ENCODE results near the gene HERPUD2. TPM values are rescaled to one million over a fixed set of nuclear protein-coding genes. Genes with fewer than 3 reads are reported as not detected.

Gene HERPUD2
- 10 to 100 TPM; 40.6 to 45.9 TPM for total RNA-seq

- DNase-seq = peak; percentile 93
- POLR2A ChIA-PET = interaction anchor here (1.5 kb wide), 1 partner anchor 106 kb away, joined by 5 read pairs; the partner anchor contains the start of gene SEPTIN7
- CTCF ChIA-PET = interaction anchor here (1.3 to 5.5 kb wide), 4 partner anchors 14 to 212 kb away, joined by 3 to 70 read pairs (median 5); no protein-coding TSS in a partner anchor
- H3K9me3 Mint-ChIP-seq = no peaks in the 10 kb centered on the region
- peak within 1 kb of the TSS; percentile 95 for H3K27ac Mint-ChIP-seq
- H3K4me1 Mint-ChIP-seq = peaks cover 42% of the 10 kb centered on the region
- peaks cover 45% of the 10 kb centered on the region for H3K36me3 Mint-ChIP-seq (ENCODE audit: low read depth)
- peak within 1 kb of the TSS; percentile 83 for H3K4me3 Mint-ChIP-seq
- no peaks in the 10 kb centered on the region for H3K27me3 Mint-ChIP-seq
Observed at GRCh38 chr7:35694784-35695472, at the start of gene HERPUD2. Gene HERPUD2, minus strand, starts transcription at chr7:35695135. Its CDS starts 805 bp downstream, at chr7:35694330.

GRCh38 chr7:35738889-35739288, 44.0 kb upstream of the HERPUD2 start:
- Mint-ChIP-seq H3K9me3 (no peaks in the 10 kb centered on the region), H3K27ac (no peak overlapping the region), H3K27me3 (peaks cover 10% of the 10 kb centered on the region), H3K36me3 (ENCODE audit: low read depth) (no peaks in the 10 kb centered on the region), H3K4me3 (no peak overlapping the region), H3K4me1 (no peaks in the 10 kb centered on the region)
- DNase-seq = no peak
- ChIA-PET CTCF (no interaction called here), POLR2A (no interaction called here)

- no peak overlapping the region for H3K4me3 Mint-ChIP-seq
- no peak overlapping the region for H3K27ac Mint-ChIP-seq
- POLR2A ChIA-PET = no interaction called here
Observed at GRCh38 chr7:35736725-35737124, 41.8 kb upstream of the HERPUD2 start.

GRCh38 chr7:35735396-35735795, 40.5 kb upstream of the HERPUD2 start:
- Mint-ChIP-seq H3K4me1 (peaks cover 4% of the 10 kb centered on the region), H3K4me3 (no peak overlapping the region), H3K27ac (no peak overlapping the region), H3K27me3 (peaks cover 6% of the 10 kb centered on the region), H3K9me3 (no peaks in the 10 kb centered on the region), H3K36me3 (ENCODE audit: low read depth) (no peaks in the 10 kb centered on the region)
- DNase-seq = no peak
- POLR2A ChIA-PET = interaction anchor here (0.6 kb wide), 1 partner anchor 154 kb away, joined by 4 read pairs; no protein-coding TSS in a partner anchor
- CTCF ChIA-PET = interaction anchor here (1.0 to 2.1 kb wide), 2 partner anchors 10 kb away, joined by 3 to 6 read pairs; no protein-coding TSS in a partner anchor

More at GRCh38 chr7:35736725-35737124, 41.8 kb upstream of the HERPUD2 start:
- no peak for DNase-seq
- Mint-ChIP-seq H3K27me3 (peaks cover 10% of the 10 kb centered on the region), H3K9me3 (no peaks in the 10 kb centered on the region), H3K4me1 (no peaks in the 10 kb centered on the region), H3K36me3 (ENCODE audit: low read depth) (no peaks in the 10 kb centered on the region)
- CTCF ChIA-PET = interaction anchor here (2.1 kb wide), 1 partner anchor 11 kb away, joined by 6 read pairs; no protein-coding TSS in a partner anchor

GRCh38 chr7:35734001-35734483, 39.1 kb upstream of the HERPUD2 start:
- Mint-ChIP-seq H3K4me3 (no peak overlapping the region), H3K27ac (no peak overlapping the region), H3K9me3 (no peaks in the 10 kb centered on the region), H3K36me3 (ENCODE audit: low read depth) (no peaks in the 10 kb centered on the region), H3K4me1 (peaks cover 17% of the 10 kb centered on the region), H3K27me3 (peaks cover 5% of the 10 kb centered on the region)
- DNase-seq = no peak
- CTCF ChIA-PET = no interaction called here
- POLR2A ChIA-PET = no interaction called here

GRCh38 chr7:35731349-35731748, 36.4 kb upstream of the HERPUD2 start:
- H3K27me3 Mint-ChIP-seq = peaks cover 5% of the 10 kb centered on the region
- CTCF ChIA-PET = interaction anchor here (0.6 kb wide), 1 partner anchor 10 kb away, joined by 3 read pairs; no protein-coding TSS in a partner anchor
- no peaks in the 10 kb centered on the region for H3K36me3 Mint-ChIP-seq (ENCODE audit: low read depth)
- no peak overlapping the region for H3K4me3 Mint-ChIP-seq
- H3K27ac Mint-ChIP-seq = no peak overlapping the region
- DNase-seq = no peak
- POLR2A ChIA-PET = no interaction called here
- H3K4me1 Mint-ChIP-seq = peaks cover 40% of the 10 kb centered on the region
- no peaks in the 10 kb centered on the region for H3K9me3 Mint-ChIP-seq

- Mint-ChIP-seq H3K4me1 (peaks cover 58% of the 10 kb centered on the region), H3K4me3 (no peak overlapping the region), H3K27ac (peak overlapping the region; percentile 43)
Observed at GRCh38 chr7:35729061-35729783, 34.3 kb upstream of the HERPUD2 start.

GRCh38 chr7:35728412-35729060, 33.6 kb upstream of the HERPUD2 start:
- H3K4me3 Mint-ChIP-seq = no peak overlapping the region
- H3K27me3 Mint-ChIP-seq = no peaks in the 10 kb centered on the region
- H3K9me3 Mint-ChIP-seq = peaks cover 4% of the 10 kb centered on the region
- H3K4me1 Mint-ChIP-seq = peaks cover 64% of the 10 kb centered on the region
- peaks cover 1% of the 10 kb centered on the region for H3K36me3 Mint-ChIP-seq (ENCODE audit: low read depth)
- ChIA-PET POLR2A (no interaction called here), CTCF (interaction anchor here (0.6 to 4.7 kb wide), 6 partner anchors 19 to 141 kb away, joined by 3 to 15 read pairs (median 4); no protein-coding TSS in a partner anchor)
- peak overlapping the region; percentile 17 for H3K27ac Mint-ChIP-seq
- no peak for DNase-seq

More at GRCh38 chr7:35729061-35729783, 34.3 kb upstream of the HERPUD2 start:
- Mint-ChIP-seq H3K9me3 (peaks cover 3% of the 10 kb centered on the region), H3K27me3 (peaks cover 3% of the 10 kb centered on the region), H3K36me3 (ENCODE audit: low read depth) (peaks cover 1% of the 10 kb centered on the region)
- CTCF ChIA-PET = interaction anchor here (0.6 to 4.7 kb wide), 5 partner anchors 19 to 151 kb away, joined by 3 to 15 read pairs (median 4); no protein-coding TSS in a partner anchor
- POLR2A ChIA-PET = interaction anchor here (0.6 to 0.9 kb wide), 2 partner anchors 72 to 91 kb away, joined by 4 read pairs; partner anchors contain the start of gene SEPTIN7
- peak; percentile 22 for DNase-seq

GRCh38 chr7:35727571-35727970, 32.6 kb upstream of the HERPUD2 start:
- peaks cover 7% of the 10 kb centered on the region for H3K9me3 Mint-ChIP-seq
- no peak overlapping the region for H3K27ac Mint-ChIP-seq
- ChIA-PET POLR2A (no interaction called here), CTCF (interaction anchor here (0.5 to 4.7 kb wide), 8 partner anchors 16 to 1685 kb away, joined by 4 to 15 read pairs (median 4); partner anchors contain the start of gene HERPUD2)
- H3K27me3 Mint-ChIP-seq = no peaks in the 10 kb centered on the region
- H3K4me3 Mint-ChIP-seq = no peak overlapping the region
- peaks cover 1% of the 10 kb centered on the region for H3K36me3 Mint-ChIP-seq (ENCODE audit: low read depth)
- no peak for DNase-seq
- peaks cover 73% of the 10 kb centered on the region for H3K4me1 Mint-ChIP-seq

GRCh38 chr7:35726654-35727053, 31.7 kb upstream of the HERPUD2 start:
- DNase-seq = no peak
- H3K9me3 Mint-ChIP-seq = peaks cover 7% of the 10 kb centered on the region
- no peak overlapping the region for H3K27ac Mint-ChIP-seq
- CTCF ChIA-PET = interaction anchor here (0.7 to 4.7 kb wide), 8 partner anchors 9 to 190 kb away, joined by 4 to 15 read pairs (median 6); partner anchors contain the start of genes HERPUD2 and SEPTIN7
- no peaks in the 10 kb centered on the region for H3K27me3 Mint-ChIP-seq
- POLR2A ChIA-PET = no interaction called here
- peaks cover 75% of the 10 kb centered on the region for H3K4me1 Mint-ChIP-seq
- H3K36me3 Mint-ChIP-seq (ENCODE audit: low read depth) = peaks cover 1% of the 10 kb centered on the region
- no peak overlapping the region for H3K4me3 Mint-ChIP-seq

- CTCF ChIA-PET = interaction anchor here (0.8 to 4.7 kb wide), 10 partner anchors 8 to 75 kb away, joined by 3 to 15 read pairs (median 4); partner anchors contain the start of genes HERPUD2 and SEPTIN7
- no peaks in the 10 kb centered on the region for H3K27me3 Mint-ChIP-seq
- H3K4me1 Mint-ChIP-seq = peaks cover 74% of the 10 kb centered on the region
- POLR2A ChIA-PET = no interaction called here
- peak; percentile 76 for DNase-seq
- H3K9me3 Mint-ChIP-seq = peaks cover 7% of the 10 kb centered on the region
- H3K36me3 Mint-ChIP-seq (ENCODE audit: low read depth) = peaks cover 1% of the 10 kb centered on the region
- peak overlapping the region; percentile 50 for H3K4me3 Mint-ChIP-seq
- H3K27ac Mint-ChIP-seq = peak overlapping the region; percentile 88
Observed at GRCh38 chr7:35725280-35725680, 30.3 kb upstream of the HERPUD2 start.

- H3K4me1 Mint-ChIP-seq = peaks cover 52% of the 10 kb centered on the region
- no peak overlapping the region for H3K4me3 Mint-ChIP-seq
- no peak overlapping the region for H3K27ac Mint-ChIP-seq
- POLR2A ChIA-PET = no interaction called here
- H3K9me3 Mint-ChIP-seq = peaks cover 7% of the 10 kb centered on the region
- peaks cover 4% of the 10 kb centered on the region for H3K27me3 Mint-ChIP-seq
- CTCF ChIA-PET = interaction anchor here (1.1 to 2.0 kb wide), 2 partner anchors 11 to 78 kb away, joined by 3 to 8 read pairs; partner anchors contain the start of gene SEPTIN7
- no peak for DNase-seq
- peaks cover 1% of the 10 kb centered on the region for H3K36me3 Mint-ChIP-seq (ENCODE audit: low read depth)
Observed at GRCh38 chr7:35723011-35723410, 28.1 kb upstream of the HERPUD2 start.
